Measurements from ENCODE around the gene RGPD4. TPM values are rescaled to one million over a fixed set of nuclear protein-coding genes. Genes with fewer than 3 reads are reported as not detected.

RGPD4 gene
- total RNA-seq, 2 experiments from 2014 or later = 0.53 to 0.63 TPM

DNA sequence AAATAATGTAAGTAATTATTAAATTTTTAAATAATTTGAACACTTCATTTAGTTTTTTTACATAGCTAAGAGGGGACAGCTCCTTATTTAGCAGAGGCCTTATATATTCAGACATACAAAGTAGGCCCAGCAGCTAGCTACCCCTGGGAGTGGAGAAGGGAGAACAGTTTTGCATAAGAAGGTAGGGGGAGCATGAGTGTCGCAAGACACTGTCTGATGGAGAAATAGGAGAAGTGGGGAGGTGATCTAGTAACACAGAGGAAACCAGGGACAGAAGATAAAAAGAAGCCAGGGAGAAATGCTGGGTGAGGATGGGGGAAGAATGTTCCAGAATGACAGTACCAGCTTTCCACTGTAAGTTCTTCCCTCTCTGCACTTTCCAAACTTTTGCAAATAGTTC lies 16.0 kb upstream of the RGPD4 start:
- no peaks in the 10 kb centered on the region for H3K27me3 Mint-ChIP-seq
- ChIA-PET POLR2A (no interaction called here), CTCF (no interaction called here)
- Histone ChIP-seq H3K9me3 (ENCODE audit: control insufficient read depth in 1 of 2, insufficient read depth in 1 of 2, low read length in 2 of 2) (peaks cover 0 to 5% of the 10 kb centered on the region in 2 experiments), H3K36me3 (ENCODE audit: insufficient read depth, low read length) (no peaks in the 10 kb centered on the region), H3K4me3 (ENCODE audit: low read length) (no peak overlapping the region), H3K4me1 (ENCODE audit: insufficient read depth, low read length) (no peaks in the 10 kb centered on the region), H3K27ac (ENCODE audit: low read depth in 1 of 2, low read length in 2 of 2) (no peak overlapping the region), H3K27me3 (ENCODE audit: control insufficient read depth in 1 of 2, insufficient read depth in 2 of 2, low read length in 2 of 2) (no peaks in the 10 kb centered on the region)
- ATAC-seq (ENCODE audit: poor library complexity) (no peak), DNase-seq (no peak)
- TF ChIP-seq, protein P1, sequence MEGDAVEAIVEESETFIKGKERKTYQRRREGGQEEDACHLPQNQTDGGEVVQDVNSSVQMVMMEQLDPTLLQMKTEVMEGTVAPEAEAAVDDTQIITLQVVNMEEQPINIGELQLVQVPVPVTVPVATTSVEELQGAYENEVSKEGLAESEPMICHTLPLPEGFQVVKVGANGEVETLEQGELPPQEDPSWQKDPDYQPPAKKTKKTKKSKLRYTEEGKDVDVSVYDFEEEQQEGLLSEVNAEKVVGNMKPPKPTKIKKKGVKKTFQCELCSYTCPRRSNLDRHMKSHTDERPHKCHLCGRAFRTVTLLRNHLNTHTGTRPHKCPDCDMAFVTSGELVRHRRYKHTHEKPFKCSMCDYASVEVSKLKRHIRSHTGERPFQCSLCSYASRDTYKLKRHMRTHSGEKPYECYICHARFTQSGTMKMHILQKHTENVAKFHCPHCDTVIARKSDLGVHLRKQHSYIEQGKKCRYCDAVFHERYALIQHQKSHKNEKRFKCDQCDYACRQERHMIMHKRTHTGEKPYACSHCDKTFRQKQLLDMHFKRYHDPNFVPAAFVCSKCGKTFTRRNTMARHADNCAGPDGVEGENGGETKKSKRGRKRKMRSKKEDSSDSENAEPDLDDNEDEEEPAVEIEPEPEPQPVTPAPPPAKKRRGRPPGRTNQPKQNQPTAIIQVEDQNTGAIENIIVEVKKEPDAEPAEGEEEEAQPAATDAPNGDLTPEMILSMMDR (IDR thresholded peaks at IDR 0.05) = no peak
- no peaks in the 10 kb centered on the region for H3K4me1 Mint-ChIP-seq (ENCODE audit: low read depth)
- H3K27ac Mint-ChIP-seq = no peak overlapping the region
- H3K36me3 Mint-ChIP-seq (ENCODE audit: low read depth) = no peaks in the 10 kb centered on the region
- intact Hi-C loops (cut with DNase I, micrococcal nuclease) = no loop called here
- no peak overlapping the region for H3K4me3 Mint-ChIP-seq
- no peaks in the 10 kb centered on the region for H3K9me3 Mint-ChIP-seq

DNA sequence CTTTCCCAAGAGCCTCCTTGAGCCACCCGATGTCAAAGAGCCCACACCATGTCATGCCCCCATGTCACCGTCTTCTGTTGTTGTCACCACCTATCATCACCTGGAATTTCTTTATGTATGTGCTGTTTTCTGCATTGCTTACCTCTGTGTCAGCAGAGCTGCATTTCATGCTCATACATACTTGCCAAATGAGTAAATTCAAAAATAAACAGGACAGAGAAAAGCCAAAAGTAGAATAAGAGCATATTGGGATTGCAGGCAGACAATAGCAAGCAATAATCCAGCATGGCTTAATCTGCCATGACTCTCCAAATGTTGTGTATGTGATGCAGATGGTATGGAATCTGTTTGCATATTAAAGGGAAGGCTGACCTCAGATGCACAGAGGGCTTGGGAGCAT lies 15.3 kb upstream of the RGPD4 start:
- Mint-ChIP-seq H3K4me1 (ENCODE audit: low read depth) (no peaks in the 10 kb centered on the region), H3K36me3 (ENCODE audit: low read depth) (no peaks in the 10 kb centered on the region), H3K27me3 (no peaks in the 10 kb centered on the region), H3K27ac (no peak overlapping the region), H3K4me3 (no peak overlapping the region), H3K9me3 (no peaks in the 10 kb centered on the region)
- ATAC-seq (ENCODE audit: poor library complexity) (no peak), DNase-seq (no peak)
- intact Hi-C loops (cut with DNase I, micrococcal nuclease) = no loop called here
- CTCF ChIA-PET = no interaction called here
- H3K36me3 ChIP-seq (ENCODE audit: insufficient read depth, low read length) = no peaks in the 10 kb centered on the region
- no peaks in the 10 kb centered on the region for H3K4me1 ChIP-seq (ENCODE audit: insufficient read depth, low read length)
- H3K27me3 ChIP-seq (ENCODE audit: control insufficient read depth in 1 of 2, insufficient read depth in 2 of 2, low read length in 2 of 2) = no peaks in the 10 kb centered on the region
- H3K4me3 ChIP-seq (ENCODE audit: low read length) = no peak overlapping the region
- H3K9me3 ChIP-seq (ENCODE audit: control insufficient read depth in 1 of 2, insufficient read depth in 1 of 2, low read length in 2 of 2) = peaks cover 0 to 5% of the 10 kb centered on the region in 2 experiments
- POLR2A ChIA-PET = no interaction called here
- no peak overlapping the region for H3K27ac ChIP-seq (ENCODE audit: low read depth in 1 of 2, low read length in 2 of 2)
- TF ChIP-seq, protein P1 (IDR thresholded peaks at IDR 0.05) = no peak

DNA sequence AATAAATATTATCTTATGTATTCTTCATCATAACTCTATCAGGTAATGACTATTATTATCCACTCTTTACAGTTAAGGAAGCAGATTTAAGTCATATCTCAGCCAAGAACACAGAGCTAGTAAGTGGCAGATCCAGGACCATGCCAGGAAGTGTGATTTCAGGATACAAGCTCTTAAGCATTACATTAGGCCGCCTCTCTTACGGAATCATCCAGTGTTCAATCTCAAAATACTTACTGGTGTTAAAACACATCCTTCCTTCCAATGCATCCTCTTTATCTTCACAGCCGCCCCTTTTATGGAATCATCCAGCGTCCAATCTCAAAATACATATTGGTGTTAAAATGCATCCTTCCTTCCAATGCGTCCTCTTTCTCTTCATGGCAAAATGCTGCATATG lies 14.7 kb upstream of the RGPD4 start:
- POLR2A ChIA-PET = no interaction called here
- H3K27me3 Mint-ChIP-seq = no peaks in the 10 kb centered on the region
- no peak overlapping the region for H3K4me3 Mint-ChIP-seq
- H3K36me3 ChIP-seq (ENCODE audit: insufficient read depth, low read length) = no peaks in the 10 kb centered on the region
- no peaks in the 10 kb centered on the region for H3K27me3 ChIP-seq (ENCODE audit: control insufficient read depth in 1 of 2, insufficient read depth in 2 of 2, low read length in 2 of 2)
- intact Hi-C loops (cut with DNase I, micrococcal nuclease) = no loop called here
- no peaks in the 10 kb centered on the region for H3K9me3 Mint-ChIP-seq
- no peak overlapping the region for H3K27ac ChIP-seq (ENCODE audit: low read depth in 1 of 2, low read length in 2 of 2)
- no peaks in the 10 kb centered on the region for H3K36me3 Mint-ChIP-seq (ENCODE audit: low read depth)
- TF ChIP-seq, protein P1 (IDR thresholded peaks at IDR 0.05) = no peak
- CTCF ChIA-PET = no interaction called here
- H3K27ac Mint-ChIP-seq = no peak overlapping the region
- H3K4me1 ChIP-seq (ENCODE audit: insufficient read depth, low read length) = no peaks in the 10 kb centered on the region
- ATAC-seq (ENCODE audit: poor library complexity) = no peak
- H3K4me3 ChIP-seq (ENCODE audit: low read length) = no peak overlapping the region
- H3K4me1 Mint-ChIP-seq (ENCODE audit: low read depth) = no peaks in the 10 kb centered on the region
- peaks cover 0 to 5% of the 10 kb centered on the region in 2 experiments for H3K9me3 ChIP-seq (ENCODE audit: control insufficient read depth in 1 of 2, insufficient read depth in 1 of 2, low read length in 2 of 2)
- no peak for DNase-seq

Data from CD4-positive, alpha-beta T cell (primary cell).